Vagina (tissue), 2 donors: ENCODE data around the gene TMEM131L.

Source experiments
- CTCF ChIP-seq, 3 experiments: fragments of 450-650 bp in 2 of 3; fragments of 200-600 bp in 1 of 3; sonication (generic) in 1 of 3; IDR thresholded peaks; one replicate each; pipeline ENCODE4 v1.5.1; 2017 to 2019; ENCODE audit warnings: antibody characterized with exemption in 3 of 3, mild to moderate bottlenecking in 2 of 3, moderate library complexity in 2 of 3
- POLR2A ChIP-seq, 2 donors: fragments of 450-650 bp; IDR thresholded peaks; one replicate each; pipeline ENCODE4 v1.6.1; 2017; ENCODE audit warnings: antibody characterized with exemption in 2 of 2, mild to moderate bottlenecking in 2 of 2, moderate library complexity in 2 of 2
- POLR2AphosphoS5 ChIP-seq, 2 donors: sonication (generic); formaldehyde crosslinking; IDR thresholded peaks; one replicate each; pipeline ENCODE4 v1.9.0; 2017; ENCODE audit warnings: antibody characterized with exemption in 2 of 2, mild to moderate bottlenecking in 2 of 2, low read depth in 1 of 2; ENCODE audit not compliant: insufficient read depth in 1 of 2

- no peak for TF ChIP-seq CTCF (IDR thresholded peaks at IDR 0.05)
- TF ChIP-seq POLR2A (IDR thresholded peaks at IDR 0.05): no peak
- peak in 1 of 2 donors; percentile 10 for TF ChIP-seq POLR2AphosphoS5 (IDR thresholded peaks at IDR 0.05; ENCODE audit: insufficient read depth in 1 of 2, low read depth in 1 of 2)
Observed at GRCh38 chr4:153594210-153594609, 128.1 kb downstream of the TMEM131L start.
